EH (cell line): ENCODE measurements around the gene TMEM229B.

Source experiments
- DNase-seq: peaks from one replicate; pipeline ENCODE4 v3.0.0-alpha.2; 2015; ENCODE audit warnings: low read depth

The TMEM229B gene

DNA sequence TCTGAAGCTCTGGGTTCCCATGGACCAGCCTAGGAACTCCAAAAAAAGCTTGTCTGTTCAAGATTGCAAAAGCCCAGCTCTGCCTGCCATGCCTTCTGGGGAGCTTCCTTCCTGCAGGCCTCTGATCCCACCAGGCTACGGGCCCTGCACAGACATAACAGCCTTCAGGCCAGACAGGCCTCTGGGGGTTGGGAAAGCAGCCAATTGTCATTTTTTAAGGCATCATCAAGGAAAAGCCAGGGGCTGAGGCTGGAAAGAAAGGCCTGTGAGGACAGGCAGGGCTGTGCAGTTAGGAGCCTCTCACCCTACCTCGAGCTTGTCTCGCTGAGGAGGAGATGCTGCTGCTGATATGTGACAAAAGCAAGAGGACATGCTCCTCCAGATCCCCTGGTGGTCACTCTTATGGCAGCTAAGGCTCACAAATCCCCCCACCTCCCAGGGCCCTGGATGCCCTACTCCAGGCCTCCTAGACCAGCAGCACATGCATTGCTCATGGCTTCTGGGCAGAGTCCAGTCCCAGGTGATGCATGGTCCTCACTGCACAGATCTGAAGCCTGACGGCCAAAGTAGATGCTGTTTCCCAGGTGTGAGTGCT, 2.9 kb downstream of the TMEM229B start:
- DNase-seq: peak; percentile 63

GRCh38 chr14:67483579-67484285, 4.8 kb downstream of the TMEM229B start:
- DNase-seq: no peak

DNA sequence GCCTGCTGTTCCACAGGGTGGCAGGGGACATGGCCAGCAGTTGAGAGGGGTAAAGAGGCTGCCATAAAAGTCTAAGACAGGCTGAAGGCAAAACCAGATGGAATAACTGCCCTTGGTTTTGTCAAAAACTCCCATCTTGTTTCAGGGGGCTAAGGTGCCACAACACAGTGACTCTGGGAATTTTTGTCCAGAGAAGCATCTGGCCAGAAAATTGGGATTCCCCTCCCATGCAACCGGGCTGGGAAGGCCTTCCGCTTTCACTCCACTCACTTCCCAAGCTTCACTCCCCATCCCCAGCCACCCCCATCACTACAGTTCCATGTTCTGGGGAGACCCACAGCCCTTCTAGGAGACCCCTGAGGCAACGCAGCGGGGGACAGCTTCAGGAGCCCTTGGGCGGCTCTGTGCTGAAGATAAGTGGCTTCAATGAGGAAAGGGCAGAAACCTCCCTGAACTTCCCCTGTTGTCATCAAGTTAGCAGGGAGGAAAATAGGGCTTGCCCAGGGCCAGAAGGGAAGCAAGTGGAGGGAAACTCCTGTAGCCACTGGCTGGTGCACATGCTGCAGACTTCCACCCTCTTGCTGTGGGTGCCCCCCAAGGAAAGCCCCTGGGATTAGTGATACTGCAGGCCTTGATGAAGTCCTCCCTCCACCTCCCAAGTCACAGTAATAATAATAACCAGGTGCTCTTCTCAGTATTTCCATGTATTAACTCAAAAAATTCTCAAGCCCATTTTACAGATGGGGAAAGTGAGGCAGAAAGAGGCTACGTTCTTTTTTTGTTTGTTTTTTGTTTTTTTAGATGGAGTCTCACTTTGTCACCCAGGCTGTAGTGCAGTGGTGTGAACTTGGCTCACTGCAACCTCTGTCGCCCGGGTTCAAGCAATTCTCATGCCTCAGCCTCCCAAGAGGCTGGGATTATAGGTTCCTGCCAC, 6.0 kb downstream of the TMEM229B start:
- DNase-seq: no peak

GRCh38 chr14:67480011-67480410, 8.5 kb downstream of the TMEM229B start:
- no peak for DNase-seq

- DNase-seq: no peak
Measured at GRCh38 chr14:67478800-67479084, 9.8 kb downstream of the TMEM229B start.

- no peak for DNase-seq
Measured at GRCh38 chr14:67477926-67478799, 10.4 kb downstream of the TMEM229B start.

DNA sequence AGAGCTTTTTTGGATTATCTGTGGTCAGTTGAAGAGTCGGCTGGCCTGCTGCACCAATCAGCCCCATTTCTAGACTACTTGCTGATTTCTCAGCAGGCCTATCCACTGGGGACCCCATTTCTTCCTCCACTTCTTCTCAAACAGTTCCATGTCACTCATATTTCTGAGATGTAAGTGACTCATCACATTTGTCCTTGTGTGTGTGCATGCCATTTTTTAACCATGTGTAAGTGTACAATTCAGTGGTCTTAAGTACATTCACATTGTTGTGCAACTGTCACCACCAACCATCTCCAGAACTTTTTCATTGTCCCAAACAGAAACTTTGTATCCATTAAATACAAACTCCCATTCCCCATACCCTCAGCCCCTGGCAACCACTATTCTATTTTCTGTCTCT, 14.2 kb downstream of the TMEM229B start:
- DNase-seq: no peak

GRCh38 chr14:67473290-67474082, 15.0 kb downstream of the TMEM229B start:
- no peak for DNase-seq

GRCh38 chr14:67472726-67473125, 15.8 kb downstream of the TMEM229B start:
- no peak for DNase-seq

DNA sequence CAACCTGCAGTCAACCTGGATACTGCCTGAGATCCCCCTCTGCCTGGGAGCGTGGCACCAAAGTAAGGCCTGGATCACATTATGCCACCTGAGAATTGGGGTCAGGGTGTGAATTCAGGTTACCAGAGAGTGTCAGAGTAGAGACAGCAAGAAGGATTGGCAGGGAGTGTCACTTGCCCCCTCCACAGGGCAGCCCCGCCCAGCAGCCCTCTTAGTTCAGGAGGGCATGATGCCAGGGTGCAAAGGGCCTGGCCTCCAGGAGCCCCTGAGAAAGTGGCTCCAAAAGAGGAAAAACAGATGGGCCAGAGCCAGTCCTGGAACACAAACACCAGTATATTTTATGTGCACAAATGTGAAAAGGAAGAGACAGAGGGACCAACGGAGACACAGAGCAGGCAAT, 18.6 kb downstream of the TMEM229B start:
- DNase-seq: no peak

DNA sequence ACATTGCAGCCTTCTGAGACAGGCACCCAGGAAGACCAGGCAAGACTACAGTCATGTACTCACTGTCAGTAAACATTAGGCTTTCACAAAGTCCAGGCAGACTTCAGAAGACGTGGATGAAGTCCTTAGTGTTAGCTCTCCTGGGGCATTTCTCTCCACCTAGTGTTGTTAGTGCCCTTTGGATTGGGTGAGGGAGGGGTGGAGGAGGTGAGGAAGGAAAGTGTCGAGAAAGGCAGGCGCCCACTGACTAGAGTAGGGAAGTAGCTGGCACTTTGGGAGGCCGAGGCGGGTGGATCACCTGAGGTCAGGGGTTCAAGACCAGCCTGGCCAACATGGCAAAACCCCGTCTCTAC, 20.2 kb downstream of the TMEM229B start:
- no peak for DNase-seq

- DNase-seq: no peak
Measured at GRCh38 chr14:67467134-67467533, 21.4 kb downstream of the TMEM229B start.

- no peak for DNase-seq
Measured at GRCh38 chr14:67464879-67465278, 23.6 kb downstream of the TMEM229B start.

GRCh38 chr14:67464377-67464776, 24.1 kb downstream of the TMEM229B start:
- no peak for DNase-seq

GRCh38 chr14:67463900-67464299, 24.6 kb downstream of the TMEM229B start:
- no peak for DNase-seq

DNA sequence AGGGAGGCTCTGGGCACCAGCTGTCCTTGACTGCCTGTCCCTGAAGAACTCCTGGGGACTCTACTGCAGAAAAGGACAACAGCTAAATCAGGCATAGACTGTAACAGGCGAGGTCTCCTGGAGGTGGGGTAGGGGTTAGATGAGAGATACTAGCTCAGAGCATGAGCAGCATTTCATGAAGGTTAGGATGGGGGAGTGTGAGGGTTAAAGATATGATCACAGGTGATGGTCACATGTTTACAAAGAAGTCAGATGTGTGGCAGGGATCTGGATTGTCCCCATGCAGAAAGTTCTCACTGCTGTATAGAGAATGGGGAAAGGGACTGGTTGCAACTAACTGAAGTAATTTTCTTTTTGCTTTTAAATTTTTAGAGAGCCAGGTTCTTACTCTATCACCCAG, 26.5 kb downstream of the TMEM229B start:
- DNase-seq: no peak

DNA sequence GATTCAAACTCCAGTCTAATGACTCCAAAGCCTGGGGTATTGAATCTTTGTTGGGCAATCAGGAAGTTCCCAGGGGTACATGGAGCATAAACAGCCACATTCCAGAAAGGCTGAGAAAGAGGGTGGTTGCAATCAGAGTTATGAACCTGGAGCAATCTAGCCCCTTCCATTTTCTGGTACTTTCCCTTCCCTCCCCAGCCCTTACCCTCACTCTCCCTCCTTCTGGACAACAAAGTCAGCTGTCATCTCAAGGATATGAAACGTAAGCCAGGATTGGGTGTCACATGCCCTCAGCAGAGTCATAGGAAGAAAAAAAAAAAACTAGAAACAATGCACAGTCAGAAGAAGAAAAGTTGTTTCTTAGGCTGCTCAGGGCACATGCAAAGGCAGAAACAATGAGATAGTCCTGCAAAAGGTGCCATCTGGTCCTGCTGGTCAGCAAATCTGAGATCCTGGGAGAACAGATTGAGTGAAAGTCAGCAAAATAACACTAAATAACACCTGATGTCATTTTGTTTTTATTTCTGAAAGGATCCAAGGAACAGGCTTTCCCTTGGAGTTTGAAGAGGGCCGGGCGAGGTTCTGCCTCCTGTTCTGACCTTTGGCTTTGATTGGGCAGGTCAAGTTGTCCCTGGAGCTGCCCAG, 27.1 kb downstream of the TMEM229B start:
- DNase-seq: peak; percentile 18

- no peak for DNase-seq
Measured at GRCh38 chr14:67459336-67459735, 29.2 kb downstream of the TMEM229B start.

DNA sequence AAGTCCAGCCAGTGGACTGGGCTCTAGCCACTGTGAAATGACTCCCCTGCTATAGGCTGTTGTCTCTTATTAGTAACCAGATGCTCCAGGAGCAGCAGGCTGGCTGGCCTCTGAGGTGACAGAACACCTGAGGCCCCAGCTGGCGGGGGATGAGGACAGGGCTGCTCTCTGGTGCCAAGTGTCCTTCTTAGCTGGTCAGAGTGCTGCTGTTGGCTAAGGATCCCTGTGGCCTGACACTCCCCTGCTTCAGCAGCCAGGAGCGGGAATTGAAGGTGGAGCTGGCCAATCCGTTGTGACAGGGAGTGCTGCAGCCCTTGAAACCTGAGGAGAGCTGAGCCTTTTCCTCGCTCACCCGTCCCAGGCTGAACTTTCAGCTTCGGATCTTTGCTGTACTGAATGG, 30.7 kb downstream of the TMEM229B start:
- DNase-seq: peak; percentile 25

DNA sequence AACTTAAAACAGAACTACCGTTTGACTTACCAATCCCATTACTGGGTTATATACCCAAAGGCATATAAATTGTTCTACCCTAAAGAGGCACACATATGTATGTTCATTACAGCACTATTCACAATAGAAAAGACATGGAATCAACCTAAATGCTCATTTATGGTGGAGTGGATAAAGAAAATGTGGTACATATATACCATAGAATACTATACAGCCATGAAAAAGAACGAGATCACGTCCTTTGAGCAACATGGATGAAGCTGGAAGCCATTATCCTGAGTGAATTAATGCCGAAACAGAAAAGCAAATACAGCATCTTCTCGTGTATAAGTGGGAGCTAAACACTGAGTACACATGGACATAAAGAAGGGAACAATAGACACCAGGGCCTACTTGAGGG, 31.8 kb downstream of the TMEM229B start:
- DNase-seq: no peak
